DOHH2 (cell line): ENCODE measurements around the gene FAM219A.

ENCODE experiments used
- H3F3A ChIP-seq: fragments of 200-600 bp; sonication (generic), shearing (Covaris generic); 2 replicates; pipeline ENCODE4 v1.6.0; 2016; ENCODE audit warnings: antibody characterized with exemption, mild to moderate bottlenecking; ENCODE audit not compliant: control insufficient read depth, insufficient read depth
- H3K27ac ChIP-seq: fragments of 200-600 bp; sonication (generic); 2 replicates; pipeline ENCODE4 v1.5.1; 2014; ENCODE audit warnings: low read depth, mild to moderate bottlenecking, low read length, moderate library complexity
- H3K27me3 ChIP-seq: fragments of 200-600 bp; sonication (generic); 2 replicates; pipeline ENCODE4 v1.6.1; 2014; ENCODE audit warnings: mild to moderate bottlenecking, low read length, mixed read lengths; ENCODE audit not compliant: control insufficient read depth
- H3K36me3 ChIP-seq: fragments of 200-600 bp; sonication (generic); 2 replicates; pipeline ENCODE4 v1.6.1; 2014; ENCODE audit warnings: mild to moderate bottlenecking, low read length, moderate library complexity, mixed read lengths; ENCODE audit not compliant: control insufficient read depth
- H3K4me1 ChIP-seq: fragments of 200-600 bp; sonication (generic); 2 replicates; pipeline ENCODE4 v1.6.1; 2014; ENCODE audit warnings: mild to moderate bottlenecking, low read length, mixed read lengths; ENCODE audit not compliant: control insufficient read depth
- H3K4me2 ChIP-seq: fragments of 200-600 bp; sonication (generic); 2 replicates; pipeline ENCODE4 v1.6.0; 2014; ENCODE audit warnings: mild to moderate bottlenecking, low read length, moderate library complexity
- H3K4me3 ChIP-seq: fragments of 200-600 bp; sonication (generic); 2 replicates; pipeline ENCODE4 v1.5.1; 2014; ENCODE audit warnings: mild to moderate bottlenecking, low read length, mixed read lengths
- H3K79me2 ChIP-seq: fragments of 200-600 bp; sonication (generic); 2 replicates; pipeline ENCODE4 v1.6.1; 2014; ENCODE audit warnings: mild to moderate bottlenecking, low read length, mixed read lengths; ENCODE audit not compliant: control insufficient read depth
- H3K9me2 ChIP-seq: fragments of 200-600 bp; sonication (generic); replicated peaks from 2 replicates; pipeline ENCODE4 v1.6.1; 2014; ENCODE audit warnings: mild to moderate bottlenecking, low read length, mixed read lengths; ENCODE audit not compliant: control insufficient read depth
- H3K9me3 ChIP-seq: fragments of 200-600 bp; sonication (generic); 2 replicates; pipeline ENCODE4 v1.6.1; 2014; ENCODE audit warnings: antibody characterized with exemption, low read length, mixed read lengths; ENCODE audit not compliant: control insufficient read depth, insufficient read depth
- H4K20me1 ChIP-seq: fragments of 200-600 bp; sonication (generic); 2 replicates; pipeline ENCODE4 v1.6.0; 2014; ENCODE audit warnings: low read depth, mild to moderate bottlenecking, antibody characterized with exemption, low read length, moderate library complexity; ENCODE audit not compliant: control insufficient read depth, insufficient read depth
- EZH2phosphoT487 ChIP-seq: fragments of 200-600 bp; sonication (generic); IDR thresholded peaks from 2 replicates; pipeline ENCODE4 v1.6.1; 2017; ENCODE audit warnings: borderline replicate concordance, mild to moderate bottlenecking, antibody characterized with exemption, low read length, moderate library complexity, mixed read lengths
- TF ChIP-seq, protein P1 (sequence below): fragments of 200-600 bp; sonication (generic); IDR thresholded peaks from one replicate; pipeline ENCODE4 v1.5.1; 2014; ENCODE audit warnings: antibody characterized with exemption, mild to moderate bottlenecking, low read depth, low read length; ENCODE audit not compliant: poor library complexity, severe bottlenecking

FAM219A gene

DNA sequence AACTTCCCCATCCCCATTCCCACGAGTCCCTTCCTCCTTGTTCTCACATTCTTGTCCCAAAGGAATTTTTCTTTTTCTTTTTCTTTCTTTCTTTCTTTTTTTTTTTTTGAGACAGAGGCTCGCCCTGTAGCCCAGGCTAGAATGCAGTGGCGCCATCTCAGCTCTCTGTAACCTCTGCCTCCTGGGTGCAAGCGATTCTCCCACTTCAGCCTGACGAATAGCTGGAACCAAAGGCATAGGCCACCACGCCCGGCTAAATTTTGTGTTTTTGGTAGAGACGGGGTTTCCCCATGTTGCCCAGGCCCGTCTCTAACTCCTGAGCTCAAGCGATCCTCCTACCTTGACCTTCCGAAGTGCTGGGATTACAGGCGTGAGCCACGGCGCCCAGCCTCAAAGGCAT lies 986 bp upstream of the FAM219A start:
- no peak overlapping the region for H3K27ac ChIP-seq
- H3K4me2 ChIP-seq = no peak overlapping the region; the same call in 1 of the 2 replicates
- no peak overlapping the region for H3K4me3 ChIP-seq
- H3F3A ChIP-seq = no peaks in the 10 kb centered on the region
- TF ChIP-seq, protein P1, sequence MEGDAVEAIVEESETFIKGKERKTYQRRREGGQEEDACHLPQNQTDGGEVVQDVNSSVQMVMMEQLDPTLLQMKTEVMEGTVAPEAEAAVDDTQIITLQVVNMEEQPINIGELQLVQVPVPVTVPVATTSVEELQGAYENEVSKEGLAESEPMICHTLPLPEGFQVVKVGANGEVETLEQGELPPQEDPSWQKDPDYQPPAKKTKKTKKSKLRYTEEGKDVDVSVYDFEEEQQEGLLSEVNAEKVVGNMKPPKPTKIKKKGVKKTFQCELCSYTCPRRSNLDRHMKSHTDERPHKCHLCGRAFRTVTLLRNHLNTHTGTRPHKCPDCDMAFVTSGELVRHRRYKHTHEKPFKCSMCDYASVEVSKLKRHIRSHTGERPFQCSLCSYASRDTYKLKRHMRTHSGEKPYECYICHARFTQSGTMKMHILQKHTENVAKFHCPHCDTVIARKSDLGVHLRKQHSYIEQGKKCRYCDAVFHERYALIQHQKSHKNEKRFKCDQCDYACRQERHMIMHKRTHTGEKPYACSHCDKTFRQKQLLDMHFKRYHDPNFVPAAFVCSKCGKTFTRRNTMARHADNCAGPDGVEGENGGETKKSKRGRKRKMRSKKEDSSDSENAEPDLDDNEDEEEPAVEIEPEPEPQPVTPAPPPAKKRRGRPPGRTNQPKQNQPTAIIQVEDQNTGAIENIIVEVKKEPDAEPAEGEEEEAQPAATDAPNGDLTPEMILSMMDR = no peak
- no peak for TF ChIP-seq EZH2phosphoT487
- no peaks in the 10 kb centered on the region for H3K9me2 ChIP-seq
- H4K20me1 ChIP-seq = no peaks in the 10 kb centered on the region; the same call in 1 of the 2 replicates
- H3K36me3 ChIP-seq = no peaks in the 10 kb centered on the region
- H3K27me3 ChIP-seq = peaks cover 32% of the 10 kb centered on the region
- peaks cover 15% of the 10 kb centered on the region for H3K4me1 ChIP-seq
- peaks cover 2% of the 10 kb centered on the region; the same call in 1 of the 2 replicates for H3K79me2 ChIP-seq
- H3K9me3 ChIP-seq = no peaks in the 10 kb centered on the region

DNA sequence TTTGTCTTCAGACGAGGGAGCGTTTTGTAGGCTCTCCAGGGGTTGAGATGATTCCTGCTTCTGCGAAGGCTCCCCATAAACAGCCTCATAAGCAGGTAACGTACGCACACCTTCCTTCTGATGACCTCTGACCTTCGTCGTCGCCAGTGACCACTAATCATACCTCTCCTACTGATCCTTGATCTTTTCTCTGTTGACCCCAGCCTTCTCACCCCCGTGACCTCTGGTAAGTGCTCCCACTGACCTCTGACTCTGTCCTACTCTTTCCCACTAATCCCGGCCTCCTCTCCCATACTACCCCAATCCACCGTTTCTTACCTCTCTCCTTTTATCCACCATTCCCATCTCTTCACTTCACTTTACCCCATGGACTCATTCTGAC lies 580 bp upstream of the FAM219A start:
- Histone ChIP-seq H3K4me3 (peak overlapping the region; percentile 77), H3K9me3 (no peaks in the 10 kb centered on the region), H3K9me2 (no peaks in the 10 kb centered on the region), H4K20me1 (no peaks in the 10 kb centered on the region; the same call in 1 of the 2 replicates), H3K27me3 (peaks cover 28% of the 10 kb centered on the region), H3K4me2 (peak overlapping the region; percentile 74), H3K27ac (no peak overlapping the region), H3K4me1 (peaks cover 15% of the 10 kb centered on the region), H3K79me2 (peaks cover 2% of the 10 kb centered on the region; the same call in 1 of the 2 replicates), H3K36me3 (no peaks in the 10 kb centered on the region), H3F3A (no peaks in the 10 kb centered on the region)
- TF ChIP-seq, protein P1 = no peak
- TF ChIP-seq EZH2phosphoT487 = no peak

DNA sequence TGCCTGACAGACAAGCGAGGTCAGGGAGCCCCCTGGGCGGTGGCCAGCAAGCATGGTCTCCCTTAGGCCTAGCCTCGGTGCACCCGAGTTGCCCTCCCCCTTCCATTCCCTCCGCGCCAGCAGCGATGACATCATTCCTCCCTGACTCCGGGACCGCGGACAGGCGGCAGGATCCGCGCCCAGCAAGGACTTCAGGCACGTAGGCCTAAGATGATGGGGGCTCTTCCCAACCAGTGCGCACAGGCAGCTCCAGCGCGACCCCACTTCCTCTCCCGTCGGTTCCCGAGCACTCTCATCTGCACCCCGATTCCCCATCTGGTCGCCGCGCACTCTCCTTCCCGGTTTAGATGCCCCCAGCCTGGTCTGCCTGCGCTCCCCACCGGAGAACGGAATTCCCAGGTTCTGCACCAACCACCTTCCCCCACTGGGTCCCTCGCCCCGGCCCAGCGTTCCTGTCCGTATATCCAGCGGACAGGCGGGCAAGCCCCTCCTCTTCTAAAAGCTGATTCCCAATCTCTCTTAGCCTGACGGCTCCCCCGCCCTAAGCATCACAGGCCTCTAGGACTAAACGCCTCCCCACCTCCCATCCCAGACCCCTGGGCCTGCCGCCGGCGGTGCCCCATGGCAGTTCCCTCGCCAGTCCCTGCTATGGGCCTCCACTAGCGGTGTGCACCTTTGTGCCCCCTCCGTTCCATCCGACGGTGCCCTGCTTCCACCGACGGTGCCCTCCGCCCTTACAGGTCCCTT lies 931 bp downstream of the FAM219A start:
- Histone ChIP-seq H3K79me2 (peaks cover 2% of the 10 kb centered on the region; the same call in 1 of the 2 replicates), H3K36me3 (no peaks in the 10 kb centered on the region), H3K9me2 (no peaks in the 10 kb centered on the region), H3K4me3 (peak overlapping the region; percentile 77), H3F3A (no peaks in the 10 kb centered on the region), H3K27ac (no peak overlapping the region), H3K4me1 (peaks cover 15% of the 10 kb centered on the region), H3K27me3 (peaks cover 19% of the 10 kb centered on the region), H3K4me2 (peak overlapping the region; percentile 68), H3K9me3 (no peaks in the 10 kb centered on the region), H4K20me1 (no peaks in the 10 kb centered on the region; the same call in 1 of the 2 replicates)
- no peak for TF ChIP-seq EZH2phosphoT487
- TF ChIP-seq, protein P1 = no peak
